Stimulated activated CD4-positive, alpha-beta T cell treated with anti-CD3 and anti-CD28 coated beads, Interleukin-4, amount 100 ng/mL, for 1 hour (primary cell): Measurements from ENCODE around the gene PCBP3.
"Not testable (repeated sequence)": the region's sequence is repeated elsewhere in the genome, so short reads cannot be mapped to it uniquely, and the experiment has no call there.

ENCODE experiments used
- DNase-seq: peaks from one replicate; pipeline ENCODE4 v3.0.0-alpha.2; 2020

PCBP3 gene

GRCh38 chr21:45613881-45614280 is 29.6 kb upstream of the PCBP3 start:
- no peak for DNase-seq

- DNase-seq: peak; percentile 82
Measured at GRCh38 chr21:45615145-45615711, 28.3 kb upstream of the PCBP3 start.

GRCh38 chr21:45617021-45617921 is 26.3 kb upstream of the PCBP3 start:
- DNase-seq: no peak

- DNase-seq: no peak
Measured at GRCh38 chr21:45618287-45618686, 25.2 kb upstream of the PCBP3 start.

GRCh38 chr21:45618846-45619485 is 24.6 kb upstream of the PCBP3 start:
- no peak for DNase-seq

GRCh38 chr21:45620201-45620923 is 23.2 kb upstream of the PCBP3 start:
- no peak for DNase-seq

- DNase-seq: not testable (repeated sequence)
Measured at GRCh38 chr21:45621435-45622331, 21.8 kb upstream of the PCBP3 start.

GRCh38 chr21:45622416-45623097 is 21.0 kb upstream of the PCBP3 start:
- no peak for DNase-seq

DNA sequence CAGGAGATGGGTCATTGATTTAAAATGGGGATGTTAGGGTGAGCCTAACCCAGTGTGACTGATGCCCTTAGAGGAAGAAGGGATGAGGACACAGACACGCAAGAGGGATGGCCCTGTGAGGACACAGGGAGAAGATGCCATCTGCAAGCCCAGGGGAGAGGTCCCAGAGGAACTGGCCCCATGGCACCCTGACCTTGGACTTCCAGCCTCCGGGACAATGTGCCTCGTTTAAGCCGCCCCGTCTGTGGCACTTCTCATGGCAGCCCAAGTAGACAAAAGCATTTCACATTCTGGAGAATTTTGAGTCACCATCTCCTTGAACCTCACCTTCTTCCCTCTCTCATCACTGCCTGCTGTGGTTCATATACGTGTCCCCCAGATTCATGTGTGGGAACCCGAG is 20.1 kb upstream of the PCBP3 start:
- no peak for DNase-seq

DNA sequence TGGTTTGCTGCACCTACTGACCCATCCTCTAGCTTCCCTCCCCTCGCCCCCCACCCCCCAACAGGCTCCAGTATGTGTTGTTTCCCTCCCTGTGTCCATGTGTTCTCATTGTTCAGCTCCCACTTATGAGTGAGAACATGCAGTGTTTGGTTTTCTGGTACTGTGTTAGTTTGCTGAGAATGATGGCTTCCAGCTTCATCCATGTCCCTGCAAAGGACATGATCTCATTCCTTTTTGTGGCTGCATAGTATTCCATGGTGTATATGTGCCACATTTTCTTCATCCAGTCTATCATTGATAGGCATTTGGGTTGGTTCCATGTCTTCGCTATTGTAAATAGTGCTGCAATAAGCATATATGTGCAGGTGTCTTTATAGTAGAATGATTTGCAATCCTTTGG is 17.4 kb upstream of the PCBP3 start:
- not testable (repeated sequence) for DNase-seq

GRCh38 chr21:45629046-45629981 is 14.2 kb upstream of the PCBP3 start:
- DNase-seq: no peak

DNA sequence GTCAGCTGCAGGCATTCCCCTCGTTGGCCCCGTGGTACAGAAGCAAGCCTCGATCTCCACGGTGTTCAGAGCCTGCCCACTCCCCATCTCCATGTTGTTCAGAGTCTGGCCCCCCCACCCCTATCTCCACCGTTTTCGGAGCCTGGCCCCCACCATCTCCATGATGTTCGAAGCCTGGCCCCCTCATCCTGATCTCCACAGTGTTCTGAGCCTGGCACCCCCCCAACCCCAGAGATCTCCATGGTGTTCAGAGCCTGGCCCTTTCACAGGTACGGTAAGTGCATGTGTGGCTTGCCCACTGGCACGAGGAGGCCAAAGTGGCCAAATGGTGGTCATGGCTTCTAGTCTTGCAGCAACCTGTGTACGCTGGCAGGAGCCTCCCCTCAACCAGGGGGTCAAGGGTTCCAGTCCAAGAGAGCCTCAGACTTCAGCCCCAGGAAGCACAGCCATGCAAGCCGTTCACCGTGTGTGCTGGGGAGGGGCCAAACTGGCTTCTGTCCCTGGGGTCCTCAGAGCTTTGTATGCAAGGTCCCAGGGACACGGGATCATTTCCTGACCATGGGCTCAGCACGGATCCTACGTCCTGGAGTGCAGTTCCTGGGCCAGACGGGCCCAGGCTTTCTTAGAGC is 13.3 kb upstream of the PCBP3 start:
- DNase-seq: no peak

DNA sequence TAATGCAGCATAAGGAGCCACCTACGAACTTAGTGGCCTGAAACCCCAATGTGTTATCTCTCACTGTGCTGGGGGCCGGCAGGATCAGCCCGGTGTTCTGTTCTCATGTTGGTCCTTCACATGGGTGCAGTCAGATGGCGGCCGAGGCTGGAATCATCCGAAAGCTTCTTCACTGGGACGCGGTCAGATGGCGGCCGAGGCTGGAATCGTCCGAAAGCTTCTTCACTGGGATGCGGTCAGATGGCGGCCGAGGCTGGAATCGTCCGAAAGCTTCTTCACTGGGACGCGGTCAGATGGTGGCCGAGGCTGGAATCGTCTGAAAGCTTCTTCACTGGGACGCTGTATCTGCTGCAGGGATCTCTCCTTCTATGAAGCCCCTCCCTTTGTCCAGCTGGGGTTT is 12.6 kb upstream of the PCBP3 start:
- no peak for DNase-seq

DNA sequence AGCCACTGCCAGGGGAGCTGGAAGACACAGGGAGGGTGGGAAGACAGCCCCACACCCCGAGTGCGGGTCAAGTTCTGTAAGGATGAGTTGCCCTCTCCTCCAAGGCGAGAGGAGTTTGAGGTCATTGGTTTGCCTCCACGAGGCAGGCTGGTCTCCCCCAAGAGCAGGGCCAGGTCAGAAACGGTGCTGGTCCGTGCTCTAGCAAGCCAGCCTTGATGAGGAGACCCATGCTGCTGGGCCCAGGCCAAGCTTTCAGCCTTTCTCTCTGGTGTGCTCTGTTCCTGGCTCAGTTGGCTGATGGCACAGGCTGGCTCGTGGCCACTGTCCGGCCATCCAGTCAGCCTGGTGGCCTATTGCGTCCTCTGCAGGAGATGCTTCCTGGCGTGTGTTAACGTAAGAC is 12.0 kb upstream of the PCBP3 start:
- no peak for DNase-seq

GRCh38 chr21:45632160-45632559 is 11.4 kb upstream of the PCBP3 start:
- no peak for DNase-seq

- no peak for DNase-seq
Measured at GRCh38 chr21:45632637-45633251, 10.8 kb upstream of the PCBP3 start.

DNA sequence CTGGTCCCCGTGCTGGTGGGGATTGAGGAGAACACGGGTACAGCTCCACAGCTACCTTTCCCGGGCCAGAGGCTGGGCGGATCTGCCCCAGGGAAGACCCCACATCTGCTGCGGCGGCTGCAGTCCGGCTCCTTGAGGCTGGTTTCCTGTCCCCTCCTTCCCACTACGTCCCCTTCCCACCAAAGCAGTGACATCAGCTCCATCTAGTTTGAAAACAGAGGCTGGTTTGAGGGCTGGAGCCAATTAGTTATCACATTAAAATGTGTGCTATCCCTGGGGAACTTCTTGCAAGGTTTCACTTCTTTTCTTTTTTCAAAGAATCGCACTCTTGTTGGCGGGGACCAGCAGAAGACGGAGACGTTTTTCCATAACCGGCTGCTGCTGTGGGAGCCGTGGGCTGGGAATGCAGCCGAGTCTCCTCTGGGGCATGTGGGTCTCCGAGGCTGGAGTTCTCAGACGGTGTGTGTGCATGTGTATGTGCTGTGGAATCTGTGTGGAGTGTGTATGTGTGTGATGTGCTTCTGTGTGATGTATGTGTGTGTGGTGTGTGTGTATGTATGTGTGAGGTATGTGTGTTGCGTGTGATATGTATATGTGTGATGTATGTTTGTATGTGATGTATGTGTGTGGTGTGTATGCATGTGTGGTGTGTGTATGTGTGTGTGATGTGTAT is 8.9 kb upstream of the PCBP3 start:
- no peak for DNase-seq

- DNase-seq: no peak
Measured at GRCh38 chr21:45635271-45636151, 8.0 kb upstream of the PCBP3 start.
